ENCODE results near the gene OR52A5.

GRCh38 chr11:5107285-5107684, 30.9 kb downstream of the OR52A5 start:
- no peak for TF ChIP-seq POLR2A (IDR thresholded peaks at IDR 0.05; ENCODE audit: low read depth, low read length)
- TF ChIP-seq TAF1 (IDR thresholded peaks at IDR 0.05; ENCODE audit: borderline replicate concordance, low read depth, low read length), result no peak
- TF ChIP-seq POLR2AphosphoS5 (IDR thresholded peaks at IDR 0.05; ENCODE audit: low read depth, low read length), result no peak

Measured in GM12892 (cell line).